ENCODE measurements around the gene YWHAE. TPM values are rescaled to one million over a fixed set of nuclear protein-coding genes. Genes with fewer than 3 reads are reported as not detected.
"Not testable (repeated sequence)": the region's sequence is repeated elsewhere in the genome, so short reads cannot be mapped to it uniquely, and the experiment has no call there.

Gene YWHAE
- total RNA-seq, 1 donor = 202 TPM

GRCh38 chr17:1372618-1373017 lies 27.4 kb downstream of the YWHAE start:
- Histone ChIP-seq H3K9me3 (ENCODE audit: low read depth, low read length) (no peaks in the 10 kb centered on the region), H3K4me3 (ENCODE audit: low read length) (no peak overlapping the region), H3K4me1 (ENCODE audit: insufficient read depth, low read length) (peaks cover 50% of the 10 kb centered on the region), H3K27me3 (ENCODE audit: insufficient read depth, low read length) (no peaks in the 10 kb centered on the region)

- Histone ChIP-seq H3K4me3 (ENCODE audit: low read length) (no peak overlapping the region), H3K27me3 (ENCODE audit: insufficient read depth, low read length) (no peaks in the 10 kb centered on the region), H3K4me1 (ENCODE audit: insufficient read depth, low read length) (peaks cover 44% of the 10 kb centered on the region), H3K9me3 (ENCODE audit: low read depth, low read length) (no peaks in the 10 kb centered on the region)
Measured at GRCh38 chr17:1371893-1372590, 28.0 kb downstream of the YWHAE start.

GRCh38 chr17:1368588-1368987 lies 31.4 kb downstream of the YWHAE start:
- Histone ChIP-seq H3K27me3 (ENCODE audit: insufficient read depth, low read length) (no peaks in the 10 kb centered on the region), H3K4me3 (ENCODE audit: low read length) (no peak overlapping the region), H3K4me1 (ENCODE audit: insufficient read depth, low read length) (peaks cover 36% of the 10 kb centered on the region), H3K9me3 (ENCODE audit: low read depth, low read length) (no peaks in the 10 kb centered on the region)

- Histone ChIP-seq H3K4me1 (ENCODE audit: insufficient read depth, low read length) (peaks cover 46% of the 10 kb centered on the region), H3K9me3 (ENCODE audit: low read depth, low read length) (no peaks in the 10 kb centered on the region), H3K4me3 (ENCODE audit: low read length) (no peak overlapping the region), H3K27me3 (ENCODE audit: insufficient read depth, low read length) (no peaks in the 10 kb centered on the region)
Measured at GRCh38 chr17:1367351-1367745, 32.7 kb downstream of the YWHAE start.

- Histone ChIP-seq H3K9me3 (ENCODE audit: low read depth, low read length) (no peaks in the 10 kb centered on the region), H3K27me3 (ENCODE audit: insufficient read depth, low read length) (no peaks in the 10 kb centered on the region), H3K4me3 (ENCODE audit: low read length) (no peak overlapping the region), H3K4me1 (ENCODE audit: insufficient read depth, low read length) (peaks cover 57% of the 10 kb centered on the region)
Measured at GRCh38 chr17:1366234-1366633, 33.8 kb downstream of the YWHAE start.

GRCh38 chr17:1365445-1366039 lies 34.5 kb downstream of the YWHAE start:
- Histone ChIP-seq H3K4me1 (ENCODE audit: insufficient read depth, low read length) (peaks cover 60% of the 10 kb centered on the region), H3K27me3 (ENCODE audit: insufficient read depth, low read length) (no peaks in the 10 kb centered on the region), H3K4me3 (ENCODE audit: low read length) (no peak overlapping the region), H3K9me3 (ENCODE audit: low read depth, low read length) (no peaks in the 10 kb centered on the region)

GRCh38 chr17:1362964-1363363 lies 37.1 kb downstream of the YWHAE start:
- Histone ChIP-seq H3K9me3 (ENCODE audit: low read depth, low read length) (no peaks in the 10 kb centered on the region), H3K27me3 (ENCODE audit: insufficient read depth, low read length) (no peaks in the 10 kb centered on the region), H3K4me1 (ENCODE audit: insufficient read depth, low read length) (peaks cover 66% of the 10 kb centered on the region), H3K4me3 (ENCODE audit: low read length) (no peak overlapping the region)

GRCh38 chr17:1362065-1362848 lies 37.8 kb downstream of the YWHAE start:
- Histone ChIP-seq H3K4me1 (ENCODE audit: insufficient read depth, low read length) (peaks cover 63% of the 10 kb centered on the region), H3K4me3 (ENCODE audit: low read length) (no peak overlapping the region)

GRCh38 chr17:1360975-1361374 lies 39.0 kb downstream of the YWHAE start:
- Histone ChIP-seq H3K27me3 (ENCODE audit: insufficient read depth, low read length) (no peaks in the 10 kb centered on the region), H3K4me3 (ENCODE audit: low read length) (no peak overlapping the region)

More at GRCh38 chr17:1362065-1362848, 37.8 kb downstream of the YWHAE start:
- H3K27me3 ChIP-seq (ENCODE audit: insufficient read depth, low read length) = no peaks in the 10 kb centered on the region
- H3K9me3 ChIP-seq (ENCODE audit: low read depth, low read length) = no peaks in the 10 kb centered on the region

GRCh38 chr17:1360315-1360714 lies 39.7 kb downstream of the YWHAE start:
- H3K27me3 ChIP-seq (ENCODE audit: insufficient read depth, low read length); H3K4me3 ChIP-seq (ENCODE audit: low read length); H3K9me3 ChIP-seq (ENCODE audit: low read depth, low read length): not testable (repeated sequence)
- H3K4me1 ChIP-seq (ENCODE audit: insufficient read depth, low read length) = peaks cover 50% of the 10 kb centered on the region

More at GRCh38 chr17:1360975-1361374, 39.0 kb downstream of the YWHAE start:
- Histone ChIP-seq H3K9me3 (ENCODE audit: low read depth, low read length) (no peaks in the 10 kb centered on the region), H3K4me1 (ENCODE audit: insufficient read depth, low read length) (peaks cover 56% of the 10 kb centered on the region)

GRCh38 chr17:1354030-1354429 lies 46.0 kb downstream of the YWHAE start:
- H3K27me3 ChIP-seq (ENCODE audit: insufficient read depth, low read length) = no peaks in the 10 kb centered on the region
- no peaks in the 10 kb centered on the region for H3K4me1 ChIP-seq (ENCODE audit: insufficient read depth, low read length)
- H3K9me3 ChIP-seq (ENCODE audit: low read depth, low read length) = no peaks in the 10 kb centered on the region
- H3K4me3 ChIP-seq (ENCODE audit: low read length) = no peak overlapping the region

- H3K27me3 ChIP-seq (ENCODE audit: insufficient read depth, low read length); H3K9me3 ChIP-seq (ENCODE audit: low read depth, low read length); H3K4me1 ChIP-seq (ENCODE audit: insufficient read depth, low read length); H3K4me3 ChIP-seq (ENCODE audit: low read length): not testable (repeated sequence)
Measured at GRCh38 chr17:1352530-1352929, 47.5 kb downstream of the YWHAE start.

- Histone ChIP-seq H3K4me1 (ENCODE audit: insufficient read depth, low read length) (no peaks in the 10 kb centered on the region), H3K27me3 (ENCODE audit: insufficient read depth, low read length) (no peaks in the 10 kb centered on the region), H3K9me3 (ENCODE audit: low read depth, low read length) (no peaks in the 10 kb centered on the region), H3K4me3 (ENCODE audit: low read length) (no peak overlapping the region)
Measured at GRCh38 chr17:1351971-1352370, 48.1 kb downstream of the YWHAE start.

GRCh38 chr17:1351275-1351674 lies 48.7 kb downstream of the YWHAE start:
- H3K27me3 ChIP-seq (ENCODE audit: insufficient read depth, low read length) = no peaks in the 10 kb centered on the region
- H3K4me3 ChIP-seq (ENCODE audit: low read length) = no peak overlapping the region
- no peaks in the 10 kb centered on the region for H3K4me1 ChIP-seq (ENCODE audit: insufficient read depth, low read length)
- no peaks in the 10 kb centered on the region for H3K9me3 ChIP-seq (ENCODE audit: low read depth, low read length)

GRCh38 chr17:1347589-1348323 lies 52.3 kb downstream of the YWHAE start:
- Histone ChIP-seq H3K9me3 (ENCODE audit: low read depth, low read length) (no peaks in the 10 kb centered on the region), H3K4me1 (ENCODE audit: insufficient read depth, low read length) (no peaks in the 10 kb centered on the region), H3K27me3 (ENCODE audit: insufficient read depth, low read length) (no peaks in the 10 kb centered on the region), H3K4me3 (ENCODE audit: low read length) (no peak overlapping the region)
